Hippocampal formation (tissue), 2 donors: ENCODE data around the gene CIDEB.
A peak's percentile ranks its signal among the peaks of the same experiment; 100 is the strongest.

Experiments
- DNase-seq, 2 donors: peaks; one replicate each; lab custom pipeline; 2025; lab: John Stamatoyannopoulos, UW

Gene CIDEB

DNA sequence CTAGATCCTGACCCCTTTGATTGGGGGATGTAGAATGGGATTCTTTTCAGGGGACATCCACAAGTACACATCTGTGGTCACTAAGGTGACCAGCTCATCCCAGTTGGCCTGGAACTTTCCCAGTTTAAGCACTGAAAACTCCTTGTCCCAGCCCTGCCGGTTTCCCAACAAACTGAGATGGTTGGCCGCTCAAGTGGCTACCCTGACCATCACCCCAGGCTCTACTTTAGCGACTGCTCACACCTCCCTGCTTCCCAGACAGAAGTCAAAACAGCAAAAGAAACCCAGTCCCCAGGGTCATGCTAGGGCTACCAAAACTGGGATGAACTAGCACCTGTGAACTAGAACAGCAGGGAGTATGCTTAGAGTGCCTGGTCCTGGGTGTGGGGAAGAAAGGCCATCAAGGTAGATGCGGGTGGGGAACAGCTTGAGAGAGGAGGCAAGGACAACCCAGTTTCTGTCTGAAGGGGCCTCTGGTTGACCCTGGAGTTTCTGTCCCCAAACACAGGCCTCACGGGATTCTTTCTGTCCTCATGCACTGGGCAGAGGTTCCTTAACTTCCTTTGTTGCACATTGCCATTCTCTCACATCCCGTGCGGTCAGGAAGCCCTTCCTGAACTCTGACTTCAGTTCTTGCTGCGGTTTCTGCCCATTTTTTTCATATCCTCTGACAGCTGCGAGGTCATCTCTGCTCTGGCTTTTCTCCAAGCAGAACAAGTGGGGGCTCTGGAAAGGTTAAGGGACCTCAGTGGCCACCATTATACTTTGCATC is 5.1 kb upstream of the CIDEB start:
- no peak for DNase-seq

DNA sequence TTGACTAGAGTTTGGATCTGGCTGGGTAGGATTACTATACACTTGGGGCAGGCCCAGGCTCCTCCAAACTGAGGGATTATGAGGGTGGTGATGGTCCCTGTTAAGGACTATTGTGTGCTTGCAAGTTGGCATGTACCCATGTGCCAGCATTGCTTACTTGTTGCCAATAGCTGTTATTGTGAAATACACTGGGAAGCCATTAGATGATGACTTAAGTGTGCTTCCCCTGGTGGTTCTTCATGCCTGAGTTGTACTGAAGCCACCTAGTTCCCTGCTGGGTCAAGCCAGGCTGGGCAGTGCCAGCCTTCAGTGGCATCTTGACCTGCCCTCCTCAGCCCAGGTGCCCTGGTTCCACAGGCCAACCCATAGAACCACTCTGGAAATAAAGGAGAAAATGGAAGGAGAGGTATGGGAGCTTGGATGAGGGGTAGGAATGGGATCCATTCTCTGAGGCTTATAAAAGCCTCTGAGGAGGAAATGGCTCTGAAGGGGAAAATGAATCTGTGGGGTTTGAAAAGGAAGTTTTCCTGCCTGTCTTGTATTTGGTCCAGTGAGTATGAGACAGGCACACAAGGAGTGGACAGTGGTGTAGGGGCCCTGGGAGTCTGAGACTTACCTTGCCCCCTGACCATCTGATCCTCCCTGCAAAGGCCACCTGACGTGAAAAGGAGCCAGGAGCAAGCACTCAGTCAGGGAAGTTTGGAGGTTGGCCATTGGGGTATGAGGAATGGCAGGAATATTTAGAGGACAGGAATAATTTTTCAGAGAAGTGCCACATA is 4.2 kb upstream of the CIDEB start:
- no peak for DNase-seq

DNA sequence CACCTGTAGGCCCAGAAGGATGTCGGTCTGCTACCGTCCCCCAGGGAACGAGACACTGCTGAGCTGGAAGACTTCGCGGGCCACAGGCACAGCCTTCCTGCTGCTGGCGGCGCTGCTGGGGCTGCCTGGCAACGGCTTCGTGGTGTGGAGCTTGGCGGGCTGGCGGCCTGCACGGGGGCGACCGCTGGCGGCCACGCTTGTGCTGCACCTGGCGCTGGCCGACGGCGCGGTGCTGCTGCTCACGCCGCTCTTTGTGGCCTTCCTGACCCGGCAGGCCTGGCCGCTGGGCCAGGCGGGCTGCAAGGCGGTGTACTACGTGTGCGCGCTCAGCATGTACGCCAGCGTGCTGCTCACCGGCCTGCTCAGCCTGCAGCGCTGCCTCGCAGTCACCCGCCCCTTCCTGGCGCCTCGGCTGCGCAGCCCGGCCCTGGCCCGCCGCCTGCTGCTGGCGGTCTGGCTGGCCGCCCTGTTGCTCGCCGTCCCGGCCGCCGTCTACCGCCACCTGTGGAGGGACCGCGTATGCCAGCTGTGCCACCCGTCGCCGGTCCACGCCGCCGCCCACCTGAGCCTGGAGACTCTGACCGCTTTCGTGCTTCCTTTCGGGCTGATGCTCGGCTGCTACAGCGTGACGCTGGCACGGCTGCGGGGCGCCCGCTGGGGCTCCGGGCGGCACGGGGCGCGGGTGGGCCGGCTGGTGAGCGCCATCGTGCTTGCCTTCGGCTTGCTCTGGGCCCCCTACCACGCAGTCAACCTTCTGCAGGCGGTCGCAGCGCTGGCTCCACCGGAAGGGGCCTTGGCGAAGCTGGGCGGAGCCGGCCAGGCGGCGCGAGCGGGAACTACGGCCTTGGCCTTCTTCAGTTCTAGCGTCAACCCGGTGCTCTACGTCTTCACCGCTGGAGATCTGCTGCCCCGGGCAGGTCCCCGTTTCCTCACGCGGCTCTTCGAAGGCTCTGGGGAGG is 3.1 kb upstream of the CIDEB start, which contains the start of gene LTB4R:
Gene LTB4R, plus strand, starts transcription at position 857 of the 959 bp plus-strand sequence. CDS start 4,150 bp downstream, outside the sequence.
- DNase-seq: peak in 1 of 2 donors; percentile 70

DNA sequence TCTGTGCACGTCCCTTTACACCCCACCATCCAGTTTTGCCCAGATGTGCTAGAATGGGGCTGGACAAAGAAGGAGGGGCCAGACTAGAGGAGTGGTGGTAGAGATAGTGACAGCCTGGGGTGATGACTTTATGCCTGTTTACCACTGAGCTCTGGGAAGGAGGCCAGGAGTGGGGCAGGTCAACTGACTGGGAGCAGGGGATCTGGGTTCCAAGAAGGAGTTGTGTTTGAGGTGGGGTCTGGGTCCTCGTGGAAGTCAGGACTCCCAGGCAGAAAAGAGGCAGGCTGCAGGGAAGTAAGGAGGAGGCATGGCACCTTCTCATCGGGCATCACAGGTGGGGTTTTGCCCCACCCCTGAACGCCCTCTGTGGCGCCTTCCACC is 2.5 kb upstream of the CIDEB start:
- no peak for DNase-seq

DNA sequence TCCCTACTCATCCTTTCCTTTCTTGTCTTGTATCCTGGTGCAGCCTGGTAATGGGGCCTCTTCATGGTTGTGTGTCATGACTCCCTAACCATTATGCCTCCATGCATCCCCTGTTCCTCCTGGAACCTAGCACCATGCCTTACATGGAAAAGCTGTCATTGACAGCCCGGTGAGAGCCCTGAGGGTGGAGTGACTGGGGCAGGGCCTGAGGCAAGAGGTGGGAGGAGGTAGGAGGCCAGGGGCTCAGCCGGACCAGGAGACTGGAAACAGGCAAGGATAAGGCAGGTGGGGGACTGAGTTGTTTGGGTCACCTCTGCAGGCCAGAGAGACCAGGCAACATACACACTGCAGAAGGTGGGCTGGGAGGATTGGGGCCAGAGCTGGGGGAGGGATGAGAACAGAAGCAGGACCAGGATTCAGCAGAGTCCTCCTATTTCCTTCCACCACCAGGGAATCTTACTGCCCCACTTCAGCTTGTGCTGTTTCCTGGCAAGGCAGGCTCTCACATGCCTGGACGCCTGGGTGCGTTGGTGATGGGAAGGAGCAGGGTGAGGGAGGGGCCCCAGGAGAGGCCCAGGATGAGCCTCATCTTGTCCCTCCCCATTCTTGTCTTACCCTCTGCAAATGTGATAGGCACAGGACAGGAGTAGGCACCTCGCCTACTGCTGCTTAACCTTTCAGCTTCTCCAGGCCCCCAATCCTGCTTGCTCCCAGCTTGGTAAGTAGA is 1.9 kb upstream of the CIDEB start, which contains the start of gene LTB4R2:
Gene LTB4R2, plus strand, starts transcription at position 603 of the 727 bp plus-strand sequence. CDS start 525 bp downstream, outside the sequence.
- no peak for DNase-seq

DNA sequence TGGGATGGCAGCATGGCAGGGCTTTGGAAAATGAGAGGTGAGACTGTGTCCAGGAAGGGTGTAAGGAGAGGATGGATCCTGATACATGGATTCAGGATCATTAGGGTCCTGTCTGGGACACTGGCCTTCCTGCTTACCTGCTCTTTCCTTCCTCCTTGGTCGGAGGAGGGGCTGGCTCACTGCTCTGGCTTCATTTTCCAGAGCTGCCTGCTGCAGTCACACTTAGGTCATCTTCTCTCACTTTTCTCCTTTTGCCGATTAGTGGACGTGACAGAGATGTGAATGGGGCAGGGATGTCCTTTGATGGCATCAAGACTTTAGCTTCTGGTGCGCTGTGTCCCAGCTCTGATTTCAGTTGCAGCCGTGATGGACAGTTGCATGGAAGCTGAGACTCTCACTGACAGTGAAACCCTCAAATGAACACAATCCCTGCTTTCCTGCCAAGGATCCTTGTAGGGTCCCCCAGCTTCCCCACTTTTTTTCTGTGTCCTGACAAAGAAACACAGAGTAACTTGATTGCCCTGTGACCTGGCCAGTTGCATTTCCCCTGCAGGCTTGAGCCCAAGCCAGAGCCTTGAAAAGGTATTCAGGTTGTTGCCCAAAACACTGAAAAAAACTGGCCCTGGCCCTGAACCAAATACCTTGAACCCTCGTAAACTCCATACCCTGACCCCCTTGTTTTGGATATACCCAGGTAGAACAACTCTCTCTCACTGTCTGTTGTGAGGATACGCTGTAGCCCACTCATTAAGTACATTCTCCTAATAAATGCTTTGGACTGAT is 756 bp upstream of the CIDEB start:
- DNase-seq: no peak

DNA sequence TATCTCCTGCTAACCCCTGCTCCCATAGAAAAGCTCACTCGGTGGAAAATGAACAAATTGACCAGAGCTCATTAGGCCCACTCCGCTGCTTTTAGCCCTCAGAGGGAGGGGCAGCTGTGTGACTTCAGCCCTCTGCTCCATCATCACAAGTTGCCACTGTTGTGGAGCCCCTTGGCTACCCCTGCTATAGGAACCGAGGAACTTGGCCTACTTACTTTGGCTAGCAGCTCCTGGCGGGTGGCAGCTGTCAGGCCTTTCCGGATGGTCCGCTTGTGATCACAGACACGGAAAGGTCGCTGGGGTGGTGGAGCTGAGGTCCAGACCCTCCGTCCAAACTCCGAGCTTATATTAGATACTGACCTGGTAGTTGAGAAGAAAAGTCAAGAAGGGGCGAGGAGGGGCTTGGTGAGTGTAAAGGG is 612 bp downstream of the CIDEB start:
- DNase-seq: no peak

DNA sequence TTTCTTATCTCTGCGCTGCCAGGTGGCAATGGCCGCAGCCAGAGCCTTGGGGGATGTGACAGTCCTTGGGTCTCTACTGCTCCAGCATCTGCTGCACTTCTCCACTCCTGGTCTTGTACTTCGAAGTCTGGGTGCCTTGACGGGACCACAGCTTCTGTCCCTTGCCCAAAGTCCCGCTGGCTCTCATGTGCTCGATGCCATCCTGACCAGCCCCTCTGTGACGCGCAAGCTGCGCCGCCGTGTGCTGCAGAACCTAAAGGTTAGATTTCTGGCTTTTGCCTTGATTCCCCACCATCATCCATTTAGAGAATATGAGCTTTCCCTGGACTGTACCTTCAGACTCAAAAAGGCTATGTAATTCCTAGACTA is 3.8 kb downstream of the CIDEB start:
- DNase-seq: no peak

DNA sequence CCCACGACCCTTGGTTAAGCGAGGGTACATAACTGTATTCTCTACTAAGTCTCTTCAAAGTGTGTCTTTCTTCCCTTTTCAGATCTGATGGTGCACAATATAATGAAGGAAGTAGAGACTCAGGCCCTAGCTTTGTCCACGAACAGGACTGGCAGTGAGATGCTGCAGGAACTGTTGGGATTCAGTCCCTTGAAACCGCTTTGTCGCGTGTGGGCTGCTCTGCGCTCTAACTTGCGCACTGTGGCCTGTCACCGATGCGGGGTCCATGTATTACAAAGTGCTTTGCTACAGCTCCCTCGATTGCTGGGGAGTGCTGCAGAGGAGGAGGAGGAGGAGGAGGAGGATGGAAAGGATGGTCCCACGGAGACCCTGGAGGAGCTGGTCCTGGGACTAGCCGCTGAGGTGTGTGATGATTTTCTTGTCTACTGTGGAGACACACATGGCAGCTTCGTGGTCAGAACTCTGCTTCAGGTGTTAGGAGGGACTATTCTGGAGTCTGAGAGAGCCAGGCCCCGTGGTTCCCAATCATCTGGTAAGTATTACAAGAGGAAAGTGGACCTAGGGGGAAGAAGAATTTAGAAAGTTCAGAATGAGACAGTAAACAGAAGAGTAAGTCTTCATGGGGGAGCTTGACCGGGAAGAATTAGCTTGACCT is 7.3 kb downstream of the CIDEB start:
- no peak for DNase-seq

DNA sequence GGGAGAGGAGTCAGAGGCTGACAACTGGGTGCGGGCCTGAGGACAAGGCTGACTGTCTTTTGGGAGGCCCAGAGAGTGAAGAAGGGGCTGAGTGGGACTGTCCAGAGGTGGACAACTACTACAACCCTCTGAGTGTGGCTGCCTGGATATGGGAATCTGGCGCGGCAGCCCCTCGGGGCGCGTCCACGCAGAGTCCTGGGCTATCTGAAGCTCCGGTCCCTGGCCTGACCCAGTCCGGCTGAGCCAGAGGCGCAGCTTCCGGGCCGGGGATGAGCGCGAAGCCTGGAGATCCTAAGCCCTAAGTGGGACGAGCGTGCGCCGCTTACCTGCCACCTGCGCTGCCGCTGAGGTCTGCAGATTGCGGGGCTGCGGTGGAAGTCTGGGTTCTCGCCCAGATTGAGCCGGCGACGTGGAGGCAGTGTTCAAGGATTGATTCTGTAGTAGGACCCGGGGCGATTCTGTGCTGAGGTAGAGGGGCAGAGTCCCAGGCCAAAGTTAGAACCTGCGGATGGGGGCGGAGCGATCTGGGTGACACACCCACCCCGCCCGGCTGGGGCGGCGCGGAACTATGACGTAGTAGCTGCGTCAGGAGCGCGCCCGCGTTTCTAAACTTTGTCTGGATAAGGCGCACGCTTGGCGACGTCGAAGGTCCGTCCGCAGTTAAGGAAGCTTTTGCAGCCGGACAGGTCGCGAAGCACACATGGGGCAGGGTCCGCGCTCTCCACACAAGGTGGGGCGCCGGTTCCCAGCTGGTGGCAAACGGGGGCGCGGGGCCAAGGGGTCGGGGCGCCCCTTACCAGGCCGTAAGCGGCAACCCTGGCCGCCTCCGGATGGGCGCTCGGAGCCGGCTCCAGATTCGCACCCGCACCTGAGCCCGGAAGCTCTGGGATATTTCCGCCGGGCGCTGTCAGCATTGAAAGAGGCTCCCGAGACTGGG is 8.3 kb downstream of the CIDEB start, which contains the start of the genes DHRS1 and NOP9:
Gene DHRS1, minus strand, starts transcription at position 526 of the 937 bp plus-strand sequence. CDS start 674 bp downstream, outside the sequence.
Gene NOP9, plus strand, starts transcription at position 596 of the 937 bp plus-strand sequence. Its CDS starts 105 bp downstream, at position 701.
- DNase-seq: peak; percentile 66 to 85

DNA sequence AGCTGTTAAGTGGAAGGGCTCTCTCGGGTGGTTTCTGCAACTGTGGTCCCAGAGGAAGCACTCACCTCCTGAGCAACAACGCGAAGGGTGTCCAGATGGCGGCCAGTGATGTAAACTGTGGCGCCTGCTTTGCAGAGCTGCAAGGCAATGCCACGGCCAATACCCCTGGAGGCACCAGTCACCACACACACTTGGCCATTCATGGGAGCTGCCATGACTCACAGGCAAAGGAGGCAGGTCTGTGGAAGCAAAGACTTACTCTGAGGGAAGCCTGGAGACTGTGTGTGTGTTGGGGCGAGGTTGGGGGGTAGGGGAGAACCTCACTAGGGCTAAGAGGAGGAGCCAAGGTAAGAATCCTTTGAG is 8.9 kb downstream of the CIDEB start:
- no peak for DNase-seq

DNA sequence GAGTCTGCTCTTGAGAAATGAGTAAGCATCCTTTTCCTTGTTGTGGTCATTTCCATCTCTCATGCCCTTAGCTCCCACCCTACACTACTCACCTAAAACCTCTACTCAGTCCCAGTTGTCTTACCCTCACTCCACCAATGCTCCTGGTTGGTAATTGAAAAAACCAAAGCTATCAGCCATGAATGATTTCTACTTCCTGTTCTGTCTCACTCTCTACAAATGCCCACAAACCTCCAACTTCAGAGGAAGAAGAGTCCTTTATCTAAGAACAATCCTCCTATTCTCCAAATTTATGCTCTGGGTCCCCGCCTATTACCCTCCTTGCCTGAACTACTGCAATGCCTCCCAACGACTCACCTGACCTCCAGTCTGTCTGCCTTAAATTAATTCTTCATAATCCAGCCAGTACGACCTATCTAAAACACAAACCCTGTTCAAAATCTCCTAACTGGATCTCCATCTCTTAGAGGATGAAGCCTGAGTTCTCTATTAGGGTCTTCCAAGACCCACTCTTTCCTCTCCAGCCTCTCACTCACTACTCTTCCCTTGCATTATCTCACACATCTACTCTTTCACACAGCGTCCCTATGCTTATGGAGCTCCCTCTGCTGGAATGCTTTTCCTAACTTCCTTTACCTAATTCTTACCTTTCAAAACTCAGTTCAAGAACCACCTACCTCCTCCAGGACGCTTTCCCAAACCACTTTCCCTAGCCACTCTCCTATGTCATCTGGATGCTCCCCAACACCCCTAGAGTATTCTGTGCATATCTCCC is 10.4 kb downstream of the CIDEB start:
- no peak for DNase-seq

DNA sequence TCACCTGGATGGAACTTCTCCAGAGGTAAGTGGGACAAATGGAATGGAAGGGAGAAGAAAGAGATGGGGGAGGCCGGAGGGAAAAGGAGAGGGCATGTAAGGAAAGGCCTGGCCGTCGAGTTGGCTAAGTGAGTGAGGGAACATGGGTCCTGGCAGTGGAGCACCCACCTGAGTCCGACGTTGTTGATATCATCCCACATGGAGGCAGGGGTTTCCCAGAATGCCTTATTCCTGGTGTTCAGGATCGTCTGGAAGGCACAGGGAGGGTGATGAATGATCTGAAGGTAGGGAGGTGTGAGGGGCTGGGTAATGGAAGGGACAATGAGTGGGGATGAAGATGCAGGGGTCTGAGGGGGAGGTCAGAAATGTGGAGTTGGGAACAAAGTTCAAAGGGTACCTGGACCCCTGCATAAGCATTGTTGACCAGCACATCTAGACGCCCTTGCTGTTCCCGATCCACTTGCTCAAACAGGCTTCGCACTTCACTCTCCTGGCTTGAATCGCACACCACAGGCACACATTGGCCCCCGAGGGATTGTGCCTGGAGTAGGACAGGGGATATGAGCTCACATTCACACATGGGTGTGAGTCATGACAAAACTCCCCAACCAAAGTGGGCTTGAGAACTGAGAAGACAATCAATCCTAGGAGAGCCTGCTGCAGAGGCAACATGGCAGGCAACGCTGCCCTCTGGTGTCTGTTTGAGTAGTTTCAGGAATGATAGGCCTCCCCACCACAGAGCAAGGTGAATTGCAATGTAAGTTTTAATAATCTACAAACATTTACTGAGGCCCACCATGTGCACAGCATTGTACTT is 11.2 kb downstream of the CIDEB start:
- DNase-seq: peak; percentile 22 to 69

DNA sequence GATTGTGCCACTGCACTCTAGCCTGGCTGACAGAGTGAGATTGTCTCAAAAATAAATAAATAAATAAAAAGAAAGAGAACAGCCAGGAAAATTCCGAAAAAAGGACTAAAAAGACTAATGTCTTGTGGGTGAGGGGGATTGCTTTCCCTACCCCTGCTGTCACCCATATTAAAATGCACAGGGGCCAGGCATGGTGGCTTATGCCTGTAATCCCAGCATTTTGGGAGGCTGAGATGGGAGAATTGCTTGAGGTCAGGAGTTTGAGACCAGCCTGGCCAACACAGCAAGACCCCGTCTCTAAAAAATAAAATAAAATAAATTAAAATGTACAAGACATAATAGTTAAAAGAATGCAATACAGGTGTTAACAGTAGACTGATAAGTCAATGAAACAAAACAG is 14.3 kb downstream of the CIDEB start:
- DNase-seq: no peak

DNA sequence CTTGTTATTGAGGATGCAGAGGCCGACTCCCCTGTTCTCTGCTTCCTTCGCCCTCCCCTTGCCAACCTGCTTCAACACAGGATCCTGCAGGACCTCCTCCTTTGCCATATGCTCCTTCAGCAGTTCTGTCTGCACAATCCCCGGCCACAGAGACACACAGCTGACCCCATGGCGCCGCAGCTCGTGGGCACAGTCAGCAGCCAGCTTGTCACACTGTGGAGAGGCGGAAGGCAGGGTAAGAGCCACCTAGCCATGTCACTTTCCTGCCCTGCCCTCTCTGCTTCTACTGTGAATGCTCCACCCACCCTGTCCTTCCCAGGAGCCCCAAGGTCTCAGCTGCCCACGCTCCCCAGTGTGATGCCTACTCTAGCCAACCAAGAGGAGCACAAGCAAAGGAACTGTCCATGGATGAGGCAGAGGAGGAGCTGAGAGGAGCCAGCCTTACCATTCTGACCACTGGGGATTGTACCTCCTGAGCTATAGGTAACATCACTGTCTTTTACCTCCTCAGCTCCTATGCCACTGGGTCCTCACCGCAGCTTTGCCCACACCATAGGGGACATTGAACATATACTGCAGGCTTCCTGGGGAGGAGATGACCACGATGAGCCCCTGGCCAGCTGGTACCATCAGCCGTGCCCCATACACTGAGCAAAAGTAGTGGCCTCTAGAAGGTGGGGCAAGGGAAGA is 15.5 kb downstream of the CIDEB start:
- no peak for DNase-seq

DNA sequence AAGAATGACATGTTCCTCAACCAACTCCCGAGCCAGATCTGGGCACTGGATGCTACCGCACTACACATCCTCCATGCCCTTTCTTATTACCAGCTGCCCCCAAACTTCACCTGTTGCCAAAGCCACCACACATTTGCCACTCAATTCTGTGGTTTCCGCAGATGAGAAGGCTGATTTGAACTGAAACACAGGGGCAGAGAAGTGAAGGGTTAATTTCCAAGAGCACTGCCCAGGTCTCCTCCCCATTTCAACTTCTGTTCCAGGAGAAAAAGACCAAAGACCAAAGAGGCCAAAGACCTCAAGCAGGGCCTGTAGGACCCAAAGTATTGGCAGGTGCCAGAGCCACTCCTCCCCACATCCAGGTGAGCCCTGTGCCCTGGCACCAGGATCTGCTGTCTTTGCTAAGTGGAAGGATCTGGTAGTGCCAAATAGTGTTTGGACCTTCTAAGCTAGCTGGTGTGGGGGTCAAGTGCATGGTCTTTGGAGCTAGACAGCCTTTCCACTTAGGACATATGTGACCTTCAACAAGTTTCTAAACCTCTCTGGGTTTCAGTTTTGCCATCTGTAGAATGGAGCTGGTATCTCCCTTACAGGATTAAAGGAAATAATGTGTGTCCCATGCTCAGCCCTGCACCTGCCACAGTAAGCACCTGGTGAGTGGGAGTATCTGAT is 16.2 kb downstream of the CIDEB start:
- DNase-seq: no peak
